Endometrial microvascular endothelial cells (primary cell): ENCODE measurements around the gene IDI2. TPM values are rescaled to one million over a fixed set of nuclear protein-coding genes. Genes with fewer than 3 reads are reported as not detected.

ENCODE experiments used
- in situ Hi-C: cut with HindIII; loops from 2 replicates; pipeline ENCODE4 v1.10.0; 2017; ENCODE audit warnings: low sequenced_read_pairs, low pct_unique_long_range_greater_than_20kb; ENCODE audit errors: inconsistent ontology term
- total RNA-seq: library from RNA; depleted of rRNA; stranded (reverse); fragments of >200 nt; gene quantifications from one replicate; pipeline ENCODE4 v1.2.3, GENCODE V29; 2015; ENCODE audit errors: inconsistent ontology term

The IDI2 gene
- total RNA-seq, 1 donor from 2014 or later: not detected

GRCh38 chr10:969473-970150 is 56.0 kb downstream of the IDI2 start:
- in situ Hi-C loops: no loop called here

Other genes with a start within 250 kb of the IDI2 start
- gene LARP4B, start 94.2 kb downstream of the IDI2 start, total RNA-seq: 31.8 TPM
- gene GTPBP4, start 37.4 kb downstream of the IDI2 start, total RNA-seq: 24.8 TPM
- 34.8 TPM for gene IDI1, start 23.3 kb upstream of the IDI2 start, total RNA-seq
- 8.6 TPM for gene WDR37, start 30.5 kb upstream of the IDI2 start, total RNA-seq